NCI-H1048 (cell line): ENCODE data around the gene ABHD8.
A peak's percentile ranks its signal among the peaks of the same experiment; 100 is the strongest.
"Not testable (repeated sequence)": the region's sequence is repeated elsewhere in the genome, so short reads cannot be mapped to it uniquely, and the experiment has no call there.

Experiments used
- DNase-seq: peaks from one replicate; lab custom pipeline; 2025; lab: John Stamatoyannopoulos, UW

ABHD8 gene

DNA sequence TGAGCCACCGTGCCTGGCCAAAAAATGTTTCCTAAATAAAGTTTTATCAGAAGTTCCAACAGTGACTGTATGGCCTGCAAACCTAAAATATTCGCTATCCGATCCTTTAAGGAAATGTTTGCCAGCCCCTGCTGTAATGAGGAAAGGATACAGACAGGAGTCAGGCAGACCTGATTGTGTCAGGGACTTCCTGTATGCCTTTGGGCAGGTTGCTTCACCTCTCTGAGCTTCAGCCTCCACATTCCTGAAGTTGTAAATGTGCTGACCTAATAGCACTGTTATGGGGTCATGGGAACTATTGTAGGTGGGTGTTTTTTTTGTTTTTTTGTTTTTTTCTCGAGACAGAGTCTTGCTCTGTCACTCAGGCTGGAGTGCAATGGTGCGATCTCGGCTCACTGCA is 6.2 kb downstream of the ABHD8 start:
- no peak for DNase-seq

DNA sequence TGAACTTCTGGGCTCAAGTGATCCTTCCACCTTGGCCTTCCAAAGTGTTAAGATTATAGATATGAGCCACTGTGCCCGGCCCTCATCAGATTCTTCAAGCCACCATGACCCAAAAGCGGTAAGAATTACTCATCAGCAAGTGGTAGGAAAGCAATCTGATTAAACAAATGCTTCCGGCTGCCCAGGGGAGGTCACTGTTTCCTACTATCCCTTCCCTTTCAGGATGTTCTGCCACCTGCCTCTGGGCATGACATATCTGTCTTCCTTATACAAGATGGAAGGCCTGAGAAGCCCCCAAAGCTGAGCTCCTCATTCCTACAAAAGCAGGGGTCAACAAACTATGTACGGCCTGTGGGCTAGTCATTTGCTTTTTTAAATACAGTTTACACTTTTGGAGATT is 7.0 kb downstream of the ABHD8 start:
- DNase-seq, result no peak

DNA sequence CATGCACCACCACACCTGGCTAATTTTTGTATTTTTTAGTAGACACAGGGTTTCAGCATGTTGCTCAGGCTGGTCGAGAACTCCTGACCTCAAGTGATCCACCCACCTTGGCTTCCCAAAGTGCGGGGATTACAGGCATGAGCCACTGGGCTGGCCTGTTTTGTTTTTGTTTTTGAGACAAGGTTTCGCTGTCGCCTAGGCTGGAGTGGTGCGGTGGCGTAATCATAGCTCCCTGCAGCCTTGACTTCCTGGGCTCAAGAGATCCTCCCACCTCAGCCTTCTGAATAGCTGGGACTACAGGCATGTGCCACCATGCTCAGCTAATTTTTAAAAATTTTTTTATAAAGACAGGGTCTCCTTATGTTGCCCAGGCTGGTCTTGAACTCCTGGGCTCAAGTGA is 7.7 kb downstream of the ABHD8 start:
- not testable (repeated sequence) for DNase-seq

DNA sequence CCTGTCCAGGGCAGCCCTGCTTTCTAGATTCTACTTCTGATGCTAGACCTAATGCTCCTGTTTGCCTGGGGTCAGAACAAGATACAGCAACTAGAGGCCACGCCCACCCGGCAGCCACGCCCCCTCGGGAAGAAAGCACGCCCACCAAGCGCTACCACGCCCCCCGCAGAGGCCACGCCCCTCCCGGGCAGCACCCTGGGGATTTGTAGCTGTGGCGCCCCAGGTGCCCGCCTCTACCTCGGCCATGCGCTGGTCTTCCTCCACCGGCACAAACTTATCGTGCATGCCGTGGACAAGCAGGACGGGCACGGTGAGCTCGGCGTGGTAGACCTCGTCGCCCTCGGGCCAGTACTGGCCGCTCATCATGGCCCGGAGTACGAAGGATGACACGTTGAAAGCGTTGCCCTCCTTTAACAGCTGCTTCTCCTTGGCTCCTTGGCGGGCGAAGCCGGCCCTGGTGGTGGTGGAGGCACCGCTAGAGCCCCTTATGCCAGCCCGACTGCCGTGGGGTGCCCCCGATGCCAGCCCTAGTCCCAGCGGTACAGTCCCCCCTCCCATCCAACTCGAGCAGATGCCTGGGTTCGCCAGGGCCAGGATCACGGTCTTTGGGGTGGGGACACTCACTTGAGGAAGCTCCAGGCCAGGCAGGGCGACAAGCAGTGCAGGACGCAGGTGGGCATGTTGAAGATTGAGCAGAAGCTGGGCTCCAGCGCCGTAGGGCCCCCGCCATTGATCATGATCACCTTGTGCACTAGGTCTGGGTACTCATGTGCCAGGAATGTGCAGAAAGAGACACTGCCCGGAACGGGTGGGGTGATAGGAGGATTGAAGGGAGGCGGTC is 9.0 kb downstream of the ABHD8 start:
- DNase-seq, result peak; percentile 22

DNA sequence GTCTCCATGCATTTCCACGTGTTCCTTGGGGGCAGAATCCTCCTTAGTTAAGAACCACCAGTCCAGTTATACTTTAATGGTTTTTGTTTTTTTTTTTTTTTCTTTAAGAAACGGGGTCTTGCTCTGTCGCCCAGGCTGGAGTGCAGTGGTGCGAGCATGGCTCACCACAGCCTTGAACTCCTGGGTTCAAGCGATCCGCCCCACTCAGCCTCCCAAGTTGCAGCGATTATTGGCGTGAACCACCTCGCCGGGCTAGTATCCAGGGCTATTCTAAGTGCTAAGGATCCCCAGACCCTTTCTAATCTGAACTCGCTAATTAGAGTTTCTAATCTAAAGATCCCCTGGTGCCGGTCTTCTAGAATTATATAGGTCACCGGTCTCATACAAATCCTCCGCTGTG is 9.6 kb downstream of the ABHD8 start:
- no peak for DNase-seq

DNA sequence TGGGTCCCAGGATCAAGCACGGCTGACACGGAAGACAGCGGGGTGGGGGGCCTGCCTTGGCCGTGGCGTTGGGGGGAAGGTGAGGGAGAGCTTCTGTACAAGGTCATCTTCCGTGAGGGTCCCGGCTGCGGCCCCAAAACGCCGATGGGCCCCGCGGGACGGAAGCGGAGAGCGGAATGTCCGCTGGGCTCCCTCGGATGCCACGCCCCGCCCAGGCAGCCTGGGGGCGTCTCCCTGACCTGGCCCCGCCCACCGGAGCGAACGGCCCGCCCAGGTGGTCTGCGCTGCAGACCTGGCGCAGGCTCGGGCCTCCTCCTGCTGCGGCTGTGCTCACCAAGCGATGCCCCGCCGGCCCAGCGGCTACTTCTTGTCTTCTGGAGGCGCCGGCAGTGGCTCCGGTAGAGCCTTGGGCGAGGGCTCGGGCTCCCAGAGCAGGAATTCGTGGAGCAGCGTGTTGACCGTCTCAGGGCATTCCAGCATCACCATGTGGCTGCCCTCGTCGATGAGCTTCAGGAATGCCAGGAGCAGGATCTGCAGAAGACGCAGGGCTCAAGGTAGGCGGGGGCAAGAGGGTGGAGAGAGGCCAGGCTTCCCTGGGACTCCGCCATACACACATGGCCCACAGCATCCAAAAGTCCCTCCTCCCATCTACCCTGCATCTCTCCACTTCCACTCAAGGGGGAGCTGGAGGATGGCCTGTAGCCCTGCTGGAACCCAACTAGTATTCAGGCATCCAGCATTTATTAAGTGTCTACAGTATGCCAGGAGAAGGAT is 10.7 kb downstream of the ABHD8 start:
- DNase-seq, result no peak

DNA sequence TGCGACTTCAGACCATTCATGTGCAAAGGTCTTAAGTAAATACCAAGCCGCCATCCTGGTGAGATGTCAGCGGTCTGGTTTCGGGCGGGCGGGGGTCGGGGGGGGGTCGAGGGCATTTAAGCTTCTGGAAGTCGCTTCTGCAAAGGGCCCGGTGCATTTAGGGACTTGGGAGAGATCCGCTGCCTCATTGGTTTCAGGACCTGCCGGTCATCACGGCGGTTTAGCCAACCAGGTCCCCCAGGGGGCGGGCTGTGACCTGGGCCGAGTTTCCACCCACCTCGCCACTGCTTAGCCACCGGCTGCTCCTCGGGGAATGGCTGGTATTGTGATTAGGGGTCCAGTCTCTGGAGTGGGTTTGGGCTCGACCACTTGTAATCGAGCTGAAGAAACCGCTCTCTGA is 13.7 kb downstream of the ABHD8 start:
- no peak for DNase-seq

DNA sequence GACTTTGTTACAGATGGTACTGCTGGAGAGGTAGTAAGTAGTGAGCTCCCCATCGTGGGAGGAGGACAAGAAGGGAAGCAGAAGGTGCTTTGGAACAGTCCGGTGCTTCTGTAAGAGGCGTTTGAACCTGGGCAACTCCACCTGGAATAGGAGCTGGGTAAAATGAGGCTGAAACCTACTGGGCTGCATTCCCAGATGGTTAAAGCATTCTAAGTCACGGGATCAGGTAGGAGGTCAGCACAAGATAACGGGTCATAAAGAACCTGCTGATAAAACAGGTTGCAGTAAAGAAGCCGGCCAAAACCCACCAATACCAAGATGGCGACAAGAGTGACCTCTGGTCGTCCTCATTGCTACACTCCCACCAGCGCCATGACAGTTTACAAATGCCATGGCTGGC is 16.5 kb downstream of the ABHD8 start:
- no peak for DNase-seq

DNA sequence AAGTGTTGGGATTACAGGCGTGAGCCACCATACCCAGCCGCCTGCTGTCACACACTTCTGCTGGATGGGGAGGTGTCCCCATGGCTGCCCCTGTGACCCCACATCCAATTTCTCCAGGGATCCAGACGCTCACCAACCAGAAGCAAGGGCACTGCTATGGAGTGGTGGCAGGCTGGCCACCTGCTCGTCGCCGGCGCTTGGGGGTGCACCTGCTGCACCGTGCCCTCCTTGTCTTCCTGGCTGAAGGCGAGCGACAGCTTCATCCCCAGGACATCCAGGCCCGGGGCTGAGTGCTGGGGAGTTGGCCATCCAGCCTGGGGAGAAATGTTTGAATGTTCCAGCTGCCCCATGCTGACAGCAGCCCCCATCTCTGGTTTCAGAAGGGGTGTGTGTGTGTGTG is 17.0 kb downstream of the ABHD8 start:
- DNase-seq, result no peak

DNA sequence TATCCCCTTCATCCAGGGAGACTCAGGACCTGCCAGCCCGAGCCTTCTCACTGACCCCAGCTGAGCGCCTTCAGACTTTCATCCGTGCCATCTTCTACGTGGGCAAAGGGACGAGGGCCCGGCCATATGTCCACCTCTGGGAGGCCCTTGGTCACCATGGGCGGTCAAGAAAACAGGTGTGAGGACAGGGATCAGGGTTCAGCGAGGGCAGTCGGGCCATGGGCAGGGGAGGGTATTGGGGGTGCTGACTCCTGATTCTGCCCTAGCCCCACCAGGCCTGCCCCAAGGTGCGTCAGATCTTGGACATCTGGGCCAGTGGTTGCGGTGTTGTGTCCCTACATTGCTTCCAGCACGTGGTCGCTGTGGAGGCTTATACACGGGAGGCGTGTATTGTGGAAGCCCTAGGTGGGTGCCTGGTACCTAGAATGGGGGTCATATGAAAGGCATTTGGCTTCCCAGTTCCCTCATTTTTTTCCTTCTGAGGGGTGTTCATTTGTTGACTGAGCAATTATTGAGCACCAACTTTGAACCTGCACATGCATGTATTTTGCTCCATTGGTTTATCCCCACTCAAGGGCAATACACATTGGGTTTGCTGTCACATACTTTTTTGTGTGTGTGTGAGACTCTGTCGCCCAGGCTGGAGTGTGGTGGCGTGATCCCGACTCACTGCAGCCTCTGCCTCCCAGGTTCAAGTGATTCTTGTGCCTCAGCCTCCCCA is 17.6 kb downstream of the ABHD8 start:
- DNase-seq, result no peak

DNA sequence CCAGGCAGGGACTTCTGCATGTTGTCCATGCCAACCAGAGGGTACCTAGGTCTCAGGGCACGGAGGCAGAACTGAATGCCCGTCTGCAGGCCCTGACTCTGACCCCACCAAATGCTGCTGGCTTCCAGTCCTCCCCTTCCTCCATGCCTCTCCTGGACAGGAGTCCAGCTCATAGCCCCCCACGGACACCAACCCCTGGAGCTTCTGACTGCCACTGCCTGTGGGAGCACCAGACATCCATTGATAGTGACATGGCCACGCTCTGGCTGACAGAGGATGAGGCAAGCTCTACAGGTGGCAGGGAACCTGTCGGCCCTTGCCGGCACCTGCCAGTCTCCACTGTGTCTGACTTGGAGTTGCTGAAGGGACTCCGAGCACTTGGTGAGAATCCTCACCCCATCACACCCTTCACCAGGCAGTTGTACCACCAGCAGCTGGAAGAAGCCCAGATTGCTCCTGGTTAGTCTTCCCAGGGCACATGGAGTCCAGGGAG is 19.7 kb downstream of the ABHD8 start:
- no peak for DNase-seq

DNA sequence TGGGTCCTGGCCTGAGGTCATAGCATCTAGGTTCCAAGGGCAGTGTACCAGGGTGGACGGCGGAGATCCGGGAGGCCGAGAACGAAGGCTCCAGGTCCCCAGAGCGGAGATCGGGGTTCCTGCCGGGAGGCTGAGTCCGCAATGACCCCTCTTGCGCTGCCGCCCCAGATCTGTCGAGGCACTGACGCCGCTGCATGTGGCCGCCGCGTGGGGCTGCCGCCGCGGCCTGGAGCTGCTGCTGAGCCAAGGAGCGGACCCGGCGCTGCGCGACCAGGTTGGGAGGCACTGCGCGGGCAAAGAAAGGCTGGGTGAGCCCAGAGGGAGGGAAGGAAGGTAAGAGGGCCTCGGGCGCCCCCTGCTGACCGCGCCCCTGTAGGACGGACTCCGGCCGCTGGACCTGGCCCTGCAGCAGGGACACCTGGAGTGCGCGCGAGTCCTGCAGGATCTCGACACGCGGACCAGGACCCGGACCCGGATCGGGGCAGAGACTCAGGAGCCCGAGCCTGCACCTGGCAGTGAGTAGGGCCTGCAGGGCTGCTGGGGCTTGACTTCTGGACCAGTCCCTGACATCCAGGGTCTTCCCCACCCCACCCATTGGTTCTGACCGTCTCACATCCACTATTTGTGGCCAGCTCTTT is 20.6 kb downstream of the ABHD8 start:
- DNase-seq, result peak; percentile 52

DNA sequence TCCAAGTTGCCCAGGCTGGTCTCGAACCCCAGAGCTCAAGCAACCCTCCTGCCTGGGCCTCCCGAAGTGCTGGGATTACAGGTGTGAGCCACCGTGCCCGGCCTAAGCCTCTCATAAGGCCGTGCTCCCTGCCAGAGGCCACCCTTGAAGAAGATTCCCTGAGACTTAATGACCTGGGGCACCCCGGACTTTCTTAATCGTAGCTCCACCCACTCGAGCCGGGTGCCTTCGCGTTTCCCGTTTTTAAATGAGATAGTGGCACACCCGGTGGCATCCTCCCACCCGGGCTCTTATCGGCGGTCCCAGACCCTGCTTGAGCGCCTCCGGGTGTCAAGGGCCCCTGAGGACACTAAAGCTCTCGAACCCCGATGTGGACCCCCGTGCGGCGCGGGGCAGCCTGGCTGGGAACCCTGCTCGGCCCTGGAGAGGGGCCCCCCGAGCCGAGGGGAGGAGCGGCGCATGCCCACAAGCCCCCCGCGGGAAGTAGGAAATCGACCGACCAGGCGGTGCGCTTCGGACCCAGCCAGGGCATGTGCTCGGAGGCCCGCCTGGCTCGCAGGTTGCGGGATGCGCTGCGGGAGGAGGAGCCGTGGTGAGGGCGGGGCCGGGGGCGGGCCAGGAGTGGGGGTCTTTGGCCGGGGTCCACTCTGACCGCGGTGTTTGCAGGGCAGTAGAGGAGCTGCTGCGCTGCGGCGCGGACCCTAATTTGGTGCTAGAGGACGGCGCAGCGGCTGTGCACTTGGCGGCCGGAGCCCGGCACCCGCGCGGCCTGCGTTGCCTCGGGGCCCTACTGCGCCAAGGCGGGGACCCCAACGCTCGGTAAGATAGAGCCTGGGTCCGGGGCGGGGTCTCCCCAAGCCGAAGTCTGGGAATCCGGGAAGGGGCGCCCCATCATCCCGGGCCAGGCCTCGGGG is 21.6 kb downstream of the ABHD8 start, which contains the start of gene ANKLE1:
TSS of gene ANKLE1 (plus strand) at position 511 of the 914 bp plus-strand sequence. CDS start at position 531, 20 bp downstream.
- no peak for DNase-seq

DNA sequence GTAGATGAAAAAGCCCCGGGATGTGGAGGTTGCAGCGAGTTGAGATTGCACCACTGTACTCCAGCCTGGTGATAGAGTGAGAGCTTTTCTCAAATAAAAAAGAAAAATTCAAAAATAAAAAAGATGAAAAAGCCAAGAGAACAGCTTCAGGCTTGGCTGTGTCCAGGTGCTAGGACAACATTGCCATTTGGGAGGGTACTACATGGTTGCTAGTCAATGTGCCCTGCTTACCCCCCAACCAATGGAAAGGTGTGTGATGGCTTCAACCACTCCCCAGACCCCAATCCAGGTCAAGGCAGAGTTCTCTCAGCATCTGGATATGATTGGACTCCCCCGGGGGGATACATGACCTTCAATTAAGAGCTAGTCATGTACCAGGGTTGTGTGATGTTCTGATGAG is 23.8 kb downstream of the ABHD8 start:
- no peak for DNase-seq

DNA sequence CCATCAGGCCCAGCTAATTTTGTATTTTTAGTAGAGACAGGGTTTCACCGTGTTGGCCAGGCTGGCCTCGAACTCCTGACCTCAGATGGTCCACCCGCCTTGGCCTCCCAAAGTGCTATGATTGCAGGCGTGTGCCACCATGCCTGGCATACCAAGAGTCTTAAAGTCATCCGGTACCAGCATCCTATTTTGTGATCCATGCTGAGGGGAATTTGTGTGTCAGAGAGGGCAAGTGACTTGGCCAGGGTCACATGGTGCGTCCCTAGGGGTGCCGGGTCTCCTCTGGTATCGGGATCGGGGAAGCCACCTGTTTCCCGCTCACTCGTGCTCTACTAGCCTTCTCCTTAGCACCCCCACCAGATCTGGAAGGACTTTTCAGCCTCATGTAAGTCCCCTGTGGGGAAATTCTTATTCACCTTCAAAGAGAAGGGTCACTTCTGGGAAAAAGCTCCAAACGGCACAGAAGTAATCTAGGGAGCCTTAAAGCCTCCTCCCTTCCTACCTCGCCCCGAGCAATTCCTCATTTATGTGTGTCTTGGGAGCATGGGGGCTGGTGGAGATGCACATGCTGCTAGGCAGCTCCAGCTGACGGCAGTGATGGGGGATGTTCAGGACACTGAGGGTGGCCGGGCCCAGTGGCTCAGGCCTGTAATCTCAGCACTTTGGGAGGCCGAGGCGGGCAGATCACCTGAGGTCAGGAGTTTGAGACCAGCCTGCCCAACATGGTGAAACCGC is 27.6 kb downstream of the ABHD8 start:
- DNase-seq, result no peak

DNA sequence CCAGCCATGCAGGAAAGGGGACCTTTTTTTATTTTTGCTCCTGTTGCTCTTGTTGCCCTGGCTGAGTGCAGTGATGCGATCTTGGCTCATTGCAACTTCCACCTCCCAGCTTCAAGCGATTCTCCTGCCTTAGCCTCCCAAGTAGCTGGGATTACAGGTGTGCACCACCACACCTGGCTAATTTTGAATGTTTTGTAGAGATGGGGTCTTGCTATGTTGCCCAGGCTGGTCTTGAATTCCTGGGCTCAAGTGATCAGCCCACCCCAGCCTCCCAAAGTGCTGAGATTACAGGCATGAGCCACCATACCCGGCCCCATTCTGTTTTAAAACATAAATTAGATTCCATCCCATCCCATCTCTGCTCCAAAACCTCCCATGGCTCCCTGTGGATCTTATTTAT is 28.3 kb downstream of the ABHD8 start:
- not testable (repeated sequence) for DNase-seq

DNA sequence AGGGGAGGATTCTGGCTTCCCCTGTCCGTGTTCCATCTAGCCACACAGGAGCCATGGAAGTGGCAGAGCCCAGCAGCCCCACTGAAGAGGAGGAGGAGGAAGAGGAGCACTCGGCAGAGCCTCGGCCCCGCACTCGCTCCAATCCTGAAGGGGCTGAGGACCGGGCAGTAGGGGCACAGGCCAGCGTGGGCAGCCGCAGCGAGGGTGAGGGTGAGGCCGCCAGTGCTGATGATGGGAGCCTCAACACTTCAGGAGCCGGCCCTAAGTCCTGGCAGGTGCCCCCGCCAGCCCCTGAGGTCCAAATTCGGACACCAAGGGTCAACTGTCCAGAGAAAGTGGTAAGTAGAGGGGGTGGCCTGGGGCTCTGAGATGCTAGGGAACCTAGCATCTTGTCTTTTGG is 34.5 kb downstream of the ABHD8 start:
- DNase-seq, result no peak

DNA sequence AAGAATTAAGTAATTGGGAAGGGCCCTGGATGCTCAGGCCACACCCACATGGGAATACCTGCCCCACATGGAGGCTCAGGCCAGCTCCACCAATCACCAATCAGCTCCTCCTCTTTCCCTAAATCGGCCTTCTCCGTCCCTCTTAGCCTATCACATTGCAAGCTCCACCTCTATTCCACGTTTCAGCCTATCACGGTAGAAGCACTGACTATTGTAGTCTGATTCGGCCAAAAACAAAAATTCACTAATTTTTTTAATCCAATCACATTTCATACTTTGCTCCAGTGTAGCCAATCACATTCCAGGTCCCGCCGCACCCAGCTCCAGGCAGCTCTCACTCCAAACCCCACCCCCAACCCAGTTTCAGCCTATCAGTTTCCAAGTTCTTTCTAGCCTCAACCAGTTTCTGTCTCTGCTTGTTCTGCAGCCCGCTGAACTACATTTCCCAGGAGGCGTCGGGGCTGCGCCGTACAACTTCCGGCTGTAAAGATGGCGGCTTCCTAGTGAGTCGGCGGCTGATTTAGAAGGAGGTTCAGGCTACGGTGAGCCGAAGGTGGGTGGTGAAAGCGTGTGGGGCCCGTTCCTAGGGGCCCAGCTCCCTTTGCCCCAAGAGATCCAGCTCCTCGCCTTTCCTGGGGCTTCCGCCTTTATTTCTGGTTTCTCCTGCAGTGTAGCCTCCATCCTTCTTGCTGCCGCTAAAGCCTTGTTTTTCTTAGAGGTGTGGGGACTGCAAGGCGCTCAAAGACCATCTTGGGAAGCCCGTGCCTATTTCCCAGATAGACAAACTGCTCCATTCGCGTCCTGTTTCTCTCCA is 36.0 kb downstream of the ABHD8 start, which contains the start of gene BABAM1:
TSS of gene BABAM1 (plus strand) at position 469 of the 814 bp plus-strand sequence. CDS start 1,364 bp downstream, outside the sequence.
- peak; percentile 99 for DNase-seq

DNA sequence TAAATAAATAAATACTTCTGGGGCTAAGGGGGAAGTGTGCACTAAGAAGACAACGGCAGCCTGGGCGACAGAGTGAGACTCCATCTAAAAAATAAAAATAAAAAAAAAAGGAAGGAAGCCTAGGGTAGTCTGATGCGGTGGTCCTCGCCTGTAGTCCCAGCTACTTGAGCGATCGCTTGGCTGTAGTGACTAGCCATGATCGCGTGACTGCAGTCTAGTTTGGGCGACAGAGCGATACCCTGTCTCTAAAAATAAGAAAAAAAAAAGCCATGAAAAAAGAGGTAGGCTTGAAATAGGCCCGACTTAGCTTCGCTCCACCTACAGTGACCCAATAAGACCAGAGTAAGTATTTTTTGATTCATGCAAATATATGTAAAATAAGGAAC is 36.6 kb downstream of the ABHD8 start:
- DNase-seq, result no peak
